A673 (cell line): ENCODE results near the gene SH3RF3. TPM values are rescaled to one million over a fixed set of nuclear protein-coding genes. Genes with fewer than 3 reads are reported as not detected.

ENCODE experiments used
- BruUV-seq: library from RNA; stranded (reverse); fragments of 400-500 nt; replicated peaks from 2 replicates; lab custom pipeline; 2021; lab: Mats Ljungman, UMichigan
- CTCF ChIA-PET: fragments of 300-600 bp; sonication (Branson Sonifier 250); formaldehyde crosslinking; loops from one replicate; lab custom pipeline; 2022; ENCODE audit warnings: antibody characterized with exemption; lab: Charles Lee
- POLR2A ChIA-PET: fragments of 300-600 bp; sonication (Branson Sonifier 250); formaldehyde crosslinking; loops from one replicate; lab custom pipeline; 2022; ENCODE audit warnings: antibody characterized with exemption; ENCODE audit not compliant: low non-redundant PET; lab: Charles Lee
- DNase-seq: peaks from one replicate; pipeline ENCODE4 v3.0.0-alpha.2; 2015; ENCODE audit warnings: low spot score
- H3K27ac ChIP-seq: fragments of 200-600 bp; sonication (generic); 2 replicates; pipeline ENCODE4 v1.5.1; 2016; ENCODE audit warnings: mixed run types, low read depth, mild to moderate bottlenecking, mixed read lengths, antibody characterized with exemption, low read length; ENCODE audit not compliant: poor library complexity, severe bottlenecking
- H3K27me3 ChIP-seq: fragments of 200-600 bp; sonication (generic); replicated peaks from 2 replicates; pipeline ENCODE4 v1.6.1; 2017; ENCODE audit warnings: mixed run types, low read depth, mild to moderate bottlenecking, mixed read lengths, antibody characterized with exemption, low read length; ENCODE audit not compliant: insufficient read depth, poor library complexity
- H3K36me3 ChIP-seq: fragments of 200-600 bp; sonication (generic); 2 replicates; pipeline ENCODE4 v1.6.1; 2016; ENCODE audit warnings: mixed run types, mild to moderate bottlenecking, mixed read lengths, antibody characterized with exemption, low read length; ENCODE audit not compliant: insufficient read depth, poor library complexity, severe bottlenecking
- H3K4me1 ChIP-seq: fragments of 200-600 bp; sonication (generic); 2 replicates; pipeline ENCODE4 v1.6.1; 2017; ENCODE audit warnings: mixed run types, mild to moderate bottlenecking, mixed read lengths, antibody characterized with exemption, low read length; ENCODE audit not compliant: insufficient read depth, poor library complexity, severe bottlenecking
- H3K4me3 ChIP-seq: fragments of 200-600 bp; sonication (generic); 2 replicates; pipeline ENCODE4 v1.5.1; 2016; ENCODE audit warnings: low read depth, mixed run types, mild to moderate bottlenecking, mixed read lengths, low read length; ENCODE audit not compliant: poor library complexity, severe bottlenecking
- H3K9me3 ChIP-seq: fragments of 200-600 bp; sonication (generic); 2 replicates; pipeline ENCODE4 v1.6.1; 2016; ENCODE audit warnings: mixed run types, low read depth, mild to moderate bottlenecking, mixed read lengths, antibody characterized with exemption, low read length; ENCODE audit not compliant: poor library complexity, severe bottlenecking
- EZH2 ChIP-seq: fragments of 200-600 bp; sonication (generic); IDR thresholded peaks from 2 replicates; pipeline ENCODE4 v1.6.1; 2017; ENCODE audit warnings: borderline replicate concordance, low read depth, mild to moderate bottlenecking, mixed read lengths, antibody characterized with exemption, low read length; ENCODE audit not compliant: poor library complexity, severe bottlenecking
- intact Hi-C: fragments of 100-400 bp; cut with micrococcal nuclease; formaldehyde crosslinking; loops from one replicate; pipeline ENCODE4 v1.10.0; 2022; ENCODE audit not compliant: unreplicated experiment
- total RNA-seq: library from RNA; stranded (reverse); gene quantifications from 2 replicates; pipeline ENCODE4 v1.2.3, GENCODE V29; 2021
- TF ChIP-seq, protein P1 (sequence below): fragments of 300-800, 200-600 bp; sonication (generic); conservative IDR thresholded peaks from 2 replicates; pipeline ENCODE4 v1.5.1; 2017; ENCODE audit warnings: low read depth, mild to moderate bottlenecking, antibody characterized with exemption, low read length, moderate library complexity, mixed read lengths

Gene SH3RF3
- total RNA-seq, 1 experiment from 2014 or later: 0.15 TPM

GRCh38 chr2:109439986-109440385 is 311.0 kb downstream of the SH3RF3 start:
- intact Hi-C loops: no loop called here
- Histone ChIP-seq H3K4me3 (no peak overlapping the region), H3K27me3 (no peaks in the 10 kb centered on the region), H3K9me3 (peaks cover 22% of the 10 kb centered on the region), H3K4me1 (no peaks in the 10 kb centered on the region), H3K36me3 (no peaks in the 10 kb centered on the region), H3K27ac (no peak overlapping the region)
- no TSS peak for BruUV-seq
- CTCF ChIA-PET: no interaction called here
- DNase-seq: no peak
- TF ChIP-seq, protein P1, sequence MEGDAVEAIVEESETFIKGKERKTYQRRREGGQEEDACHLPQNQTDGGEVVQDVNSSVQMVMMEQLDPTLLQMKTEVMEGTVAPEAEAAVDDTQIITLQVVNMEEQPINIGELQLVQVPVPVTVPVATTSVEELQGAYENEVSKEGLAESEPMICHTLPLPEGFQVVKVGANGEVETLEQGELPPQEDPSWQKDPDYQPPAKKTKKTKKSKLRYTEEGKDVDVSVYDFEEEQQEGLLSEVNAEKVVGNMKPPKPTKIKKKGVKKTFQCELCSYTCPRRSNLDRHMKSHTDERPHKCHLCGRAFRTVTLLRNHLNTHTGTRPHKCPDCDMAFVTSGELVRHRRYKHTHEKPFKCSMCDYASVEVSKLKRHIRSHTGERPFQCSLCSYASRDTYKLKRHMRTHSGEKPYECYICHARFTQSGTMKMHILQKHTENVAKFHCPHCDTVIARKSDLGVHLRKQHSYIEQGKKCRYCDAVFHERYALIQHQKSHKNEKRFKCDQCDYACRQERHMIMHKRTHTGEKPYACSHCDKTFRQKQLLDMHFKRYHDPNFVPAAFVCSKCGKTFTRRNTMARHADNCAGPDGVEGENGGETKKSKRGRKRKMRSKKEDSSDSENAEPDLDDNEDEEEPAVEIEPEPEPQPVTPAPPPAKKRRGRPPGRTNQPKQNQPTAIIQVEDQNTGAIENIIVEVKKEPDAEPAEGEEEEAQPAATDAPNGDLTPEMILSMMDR: no peak
- no peak for TF ChIP-seq EZH2
- POLR2A ChIA-PET: no interaction called here

DNA sequence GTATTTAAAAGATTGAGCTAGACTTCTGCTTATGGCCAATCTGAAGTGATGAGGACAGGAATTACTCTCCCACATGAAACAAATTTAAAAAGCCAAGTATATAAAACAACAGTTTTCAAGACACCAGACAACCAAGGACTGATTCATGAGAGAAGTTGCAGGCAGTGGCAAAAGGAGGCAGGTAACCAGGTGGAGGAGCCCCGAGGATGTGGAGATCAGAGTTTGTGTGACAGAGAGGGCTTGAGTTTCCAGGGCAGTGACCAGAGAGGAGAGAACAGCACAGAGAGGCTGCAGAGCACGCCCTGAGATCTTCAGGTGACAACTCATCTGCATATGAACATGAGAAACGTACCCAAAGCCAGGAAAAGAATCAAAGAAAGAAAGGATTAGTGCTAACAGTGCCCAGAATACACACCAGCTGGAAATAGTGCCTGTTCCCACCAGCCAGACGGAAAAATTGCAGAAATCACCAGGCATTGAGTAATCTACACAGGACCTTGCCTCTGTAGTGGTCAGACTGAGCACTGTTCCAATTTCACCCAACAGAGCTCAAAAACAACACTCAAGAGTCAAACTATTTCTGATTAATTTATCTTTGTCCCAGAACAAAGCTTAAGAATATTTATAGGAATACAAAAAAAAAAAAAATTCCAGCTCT is 311.6 kb downstream of the SH3RF3 start:
- H3K27me3 ChIP-seq: no peaks in the 10 kb centered on the region
- peaks cover 26% of the 10 kb centered on the region for H3K9me3 ChIP-seq
- H3K4me3 ChIP-seq: no peak overlapping the region
- ChIA-PET POLR2A (no interaction called here), CTCF (interaction anchor here (0.7 kb wide), 1 partner anchor 300 kb away, joined by 3 read pairs; no protein-coding TSS in a partner anchor)
- DNase-seq: no peak
- no peak overlapping the region for H3K27ac ChIP-seq
- no peaks in the 10 kb centered on the region for H3K36me3 ChIP-seq
- intact Hi-C loops: no loop called here
- H3K4me1 ChIP-seq: no peaks in the 10 kb centered on the region
- no peak for TF ChIP-seq EZH2
- TF ChIP-seq, protein P1: no peak
- no TSS peak for BruUV-seq

- TF ChIP-seq EZH2: no peak
- TF ChIP-seq, protein P1: no peak
- CTCF ChIA-PET: no interaction called here
- intact Hi-C loops: no loop called here
- POLR2A ChIA-PET: no interaction called here
- Histone ChIP-seq H3K36me3 (no peaks in the 10 kb centered on the region), H3K27me3 (no peaks in the 10 kb centered on the region), H3K4me3 (no peak overlapping the region), H3K4me1 (peaks cover 13% of the 10 kb centered on the region), H3K9me3 (peaks cover 26% of the 10 kb centered on the region), H3K27ac (no peak overlapping the region)
- no peak for DNase-seq
- no TSS peak for BruUV-seq
Measured at GRCh38 chr2:109442715-109443319, 313.8 kb downstream of the SH3RF3 start.
